ENCODE data around the gene C13orf46.

Gene C13orf46

DNA sequence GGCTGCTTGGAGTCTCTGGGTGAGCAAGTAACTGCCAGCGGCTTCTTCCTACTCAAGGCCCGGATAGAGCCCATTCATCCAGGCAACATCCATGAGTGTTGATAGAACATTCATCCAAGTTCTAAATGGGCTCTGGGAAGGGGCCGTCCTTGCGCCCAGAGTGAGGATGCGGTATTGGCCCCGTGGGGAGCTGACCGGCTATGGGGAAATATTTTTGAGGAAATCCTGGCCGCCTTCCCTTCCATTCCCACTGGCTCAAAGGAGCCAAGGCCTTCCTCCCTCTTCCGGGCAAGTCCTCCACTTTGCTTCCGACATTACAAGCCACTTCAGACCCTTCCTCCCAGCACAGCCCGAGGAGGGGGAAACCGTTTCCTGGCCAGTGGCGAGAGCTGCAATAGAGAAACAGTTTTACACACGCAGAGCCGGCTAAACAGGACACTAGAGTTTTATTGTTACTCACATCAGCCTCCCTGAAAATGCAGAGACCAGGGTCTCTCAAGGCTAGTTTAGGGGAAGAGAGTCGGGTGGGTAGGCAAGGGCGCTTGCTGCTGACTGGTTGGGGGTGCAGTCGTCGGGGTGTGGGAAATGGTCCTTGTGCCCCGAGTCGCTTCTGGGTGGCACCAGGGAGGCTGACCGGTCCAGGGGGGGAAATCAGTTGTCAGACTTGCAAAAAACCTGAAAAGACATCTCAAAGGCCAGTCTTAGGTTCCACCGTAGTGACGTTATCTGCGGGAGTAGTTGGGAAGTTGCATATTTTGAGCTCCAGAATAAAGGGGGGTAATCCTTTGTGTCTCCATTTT lies 37.5 kb downstream of the C13orf46 start:
- DNase-seq = no peak

DNA sequence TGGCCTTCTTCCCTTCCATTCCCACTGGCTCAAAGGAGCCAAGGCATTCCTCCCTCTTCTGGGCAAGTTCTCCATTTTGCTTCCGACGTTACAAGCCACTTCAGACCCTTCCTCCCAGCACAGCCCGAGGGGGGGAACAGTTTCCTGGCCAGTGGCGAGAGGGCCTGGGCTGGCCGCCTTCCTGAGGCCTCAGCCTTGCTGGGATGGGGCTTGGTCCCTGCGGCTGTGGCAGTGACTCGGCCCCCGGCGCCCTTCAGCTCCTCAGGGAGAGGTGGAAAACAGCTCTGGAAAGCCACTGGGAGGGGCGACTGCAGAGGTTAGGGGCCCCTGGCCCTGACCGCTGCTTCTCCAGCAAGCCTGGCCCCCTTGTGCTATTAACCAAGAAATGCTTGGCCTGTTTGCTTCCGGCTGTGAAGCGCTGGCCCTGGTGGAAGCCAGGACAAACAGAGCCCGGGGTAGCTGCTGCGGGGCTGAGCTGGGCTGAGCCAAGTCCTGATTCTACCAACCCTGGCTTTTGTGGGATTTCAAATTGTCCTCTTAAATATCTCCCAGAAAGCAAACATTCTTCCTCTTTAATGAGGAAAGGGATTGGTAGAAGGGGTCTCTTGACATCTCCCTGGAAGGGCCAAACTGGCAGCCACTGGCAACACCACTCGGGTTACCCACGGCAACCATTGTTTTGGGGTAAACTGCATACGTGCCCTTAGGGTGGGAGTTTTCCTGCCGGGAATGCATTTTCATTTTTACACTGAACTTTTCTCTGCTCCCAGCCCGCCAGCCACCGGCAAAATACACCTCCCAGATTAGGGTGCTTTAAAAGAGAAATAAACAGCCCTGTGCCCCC lies 38.7 kb downstream of the C13orf46 start:
- DNase-seq = no peak

DNA sequence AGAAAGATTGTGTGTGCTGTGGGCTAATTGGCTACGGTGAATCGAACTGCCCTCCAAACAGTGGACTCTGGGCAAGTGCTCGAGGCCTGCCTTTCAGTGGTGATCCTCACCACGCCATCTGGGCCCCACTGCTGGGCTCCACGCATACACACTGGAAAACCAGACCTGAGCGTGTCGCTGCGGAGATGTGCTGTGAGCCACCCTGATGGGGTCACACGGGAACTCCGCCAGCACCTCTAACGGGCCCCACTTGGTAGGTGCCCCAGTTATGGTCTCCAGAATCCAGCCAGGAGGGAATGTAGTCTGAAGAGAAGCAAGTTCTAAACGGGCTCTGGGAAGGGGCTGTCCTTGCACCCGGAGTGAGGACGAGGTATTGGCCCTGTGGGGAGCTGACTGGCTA lies 39.3 kb downstream of the C13orf46 start:
- no peak for DNase-seq

DNA sequence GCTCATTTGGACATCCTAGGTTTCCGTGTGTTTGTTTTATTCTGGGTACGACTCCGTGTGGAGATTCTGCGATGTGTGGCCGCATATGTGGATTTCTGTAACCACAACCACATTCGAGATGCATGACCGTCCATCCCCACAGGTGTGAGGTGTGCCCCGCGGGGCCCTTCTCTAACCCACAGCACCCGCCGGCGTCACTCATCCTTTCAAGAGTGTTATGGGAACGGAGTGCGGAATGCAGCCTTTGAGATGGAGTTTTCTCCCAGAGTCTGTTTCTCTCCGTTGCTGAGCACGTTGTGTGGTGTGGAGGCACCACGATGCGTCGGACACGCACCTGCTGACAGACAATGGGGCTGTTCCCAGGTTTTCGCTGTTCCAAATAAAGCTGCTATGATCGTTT lies 40.0 kb downstream of the C13orf46 start:
- no peak for DNase-seq

DNA sequence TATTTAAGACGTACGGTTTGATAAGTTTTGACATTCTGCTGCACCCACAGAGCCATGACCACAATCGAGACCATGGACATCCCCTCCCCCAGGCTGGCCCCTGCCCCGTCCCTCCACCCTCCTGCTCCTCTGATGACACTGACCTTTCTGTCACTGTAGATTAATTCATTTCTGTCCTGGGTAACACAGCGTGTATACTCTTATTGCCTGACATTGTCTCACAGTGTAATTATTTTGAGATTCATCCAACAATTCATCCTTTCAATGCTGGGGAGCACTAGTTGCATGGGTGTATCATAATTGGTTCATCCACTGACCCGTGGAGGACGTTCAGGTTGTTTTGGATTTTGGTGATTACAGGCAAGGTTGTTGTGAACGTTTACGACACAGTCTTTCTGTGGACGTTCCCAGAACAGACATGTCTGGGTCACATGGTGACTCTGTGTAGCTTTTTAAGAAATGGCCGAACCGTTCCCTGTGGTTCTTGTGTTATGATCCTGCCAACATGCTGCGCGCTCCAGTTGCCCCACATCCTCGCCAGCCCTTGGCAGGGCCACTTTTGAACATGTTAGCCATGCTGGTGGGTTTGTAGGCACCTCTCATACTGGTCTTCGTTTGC lies 41.9 kb downstream of the C13orf46 start:
- DNase-seq = no peak

DNA sequence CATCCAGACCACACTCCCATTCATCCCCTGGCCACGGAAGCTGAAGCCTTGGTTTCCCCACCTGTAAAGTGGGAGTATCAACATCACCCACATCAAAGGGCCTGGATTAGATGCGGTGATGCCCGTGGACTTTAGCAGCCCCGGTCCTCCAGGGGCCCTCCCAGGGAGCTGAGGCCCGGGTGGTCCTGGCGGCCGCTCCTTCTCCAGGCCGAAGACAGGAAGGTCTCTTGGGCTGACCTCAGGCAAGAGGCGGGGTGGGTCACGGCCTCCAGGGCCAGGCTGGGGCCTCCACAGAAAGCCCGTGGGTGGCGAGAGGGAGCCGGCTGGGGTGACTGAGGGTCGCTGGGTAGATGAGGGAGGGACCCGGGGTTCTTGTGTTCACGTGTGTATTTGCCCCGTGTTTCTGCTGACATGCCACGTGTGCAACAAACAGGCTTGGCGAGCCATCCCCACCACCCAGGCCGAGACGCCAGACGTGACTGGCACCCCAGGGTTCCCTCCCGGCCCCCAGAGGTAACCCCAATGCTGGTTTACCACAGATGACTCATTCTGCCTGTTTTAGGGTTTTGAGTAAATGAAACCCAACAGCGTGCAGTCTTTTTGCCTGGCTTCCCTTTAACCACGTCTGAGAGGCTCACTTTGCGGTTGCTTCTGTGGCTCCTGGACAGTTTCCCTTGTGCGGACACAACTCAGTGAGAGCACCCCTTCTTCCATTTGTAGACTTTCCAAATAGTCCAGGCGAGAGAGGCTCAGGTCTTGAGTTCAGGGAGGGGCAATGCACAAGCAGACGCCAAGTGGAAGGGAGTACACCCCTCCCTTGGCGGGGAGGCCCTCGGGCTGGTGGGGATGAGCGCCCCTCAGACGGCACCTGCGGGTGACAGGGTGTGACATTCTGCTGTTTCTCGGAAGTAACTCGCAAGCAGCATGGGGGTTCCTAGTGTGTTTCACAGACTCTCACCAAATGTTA lies 42.9 kb downstream of the C13orf46 start:
- no peak for DNase-seq

DNA sequence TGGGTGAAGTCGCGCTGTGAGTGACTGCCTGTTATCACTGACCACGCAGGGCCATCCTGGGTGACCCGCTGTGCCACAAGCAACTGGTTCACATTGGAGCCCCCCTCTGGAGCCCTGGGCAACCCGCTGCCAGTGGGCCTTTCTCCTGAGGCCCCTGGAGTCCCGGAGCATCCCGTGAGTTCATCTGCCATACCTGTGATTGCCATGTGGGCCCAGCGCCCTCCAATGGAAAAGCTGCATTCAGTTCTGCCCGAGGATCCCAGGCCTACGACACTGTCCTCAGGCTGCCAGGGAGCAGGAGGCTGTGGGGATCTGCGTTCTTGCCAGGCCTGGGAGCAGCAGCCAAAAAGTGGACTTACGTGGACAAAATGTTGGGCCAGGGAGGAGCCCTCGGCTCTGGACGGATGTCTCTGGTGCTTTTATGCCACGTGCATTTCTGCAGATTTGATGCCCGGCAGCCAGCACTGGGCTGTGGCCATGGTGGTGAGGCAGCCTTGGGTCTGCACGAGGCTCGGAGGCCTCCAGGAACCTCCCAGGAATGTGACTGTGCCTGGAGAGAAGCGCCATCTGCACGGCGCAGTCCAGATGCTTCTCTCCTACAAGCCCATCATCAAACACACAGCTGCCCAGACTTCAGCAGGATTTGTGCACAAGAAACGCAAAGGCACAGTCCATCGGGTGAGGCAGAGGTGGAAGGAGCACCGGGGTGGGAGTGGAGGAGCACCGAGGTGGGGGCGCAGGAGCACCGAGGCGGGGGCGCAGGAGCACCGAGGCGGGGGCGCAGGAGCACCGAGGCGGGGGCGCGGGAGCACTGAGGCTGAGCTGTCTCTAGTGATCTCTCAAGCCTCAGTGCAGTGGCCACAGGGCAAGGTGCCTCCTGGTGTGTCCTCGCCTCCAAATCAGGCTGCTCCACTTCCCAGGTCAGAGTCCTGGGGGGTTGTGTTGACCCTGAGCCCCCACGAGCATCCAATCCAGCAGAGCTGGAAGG lies 44.0 kb downstream of the C13orf46 start:
- no peak for DNase-seq

DNA sequence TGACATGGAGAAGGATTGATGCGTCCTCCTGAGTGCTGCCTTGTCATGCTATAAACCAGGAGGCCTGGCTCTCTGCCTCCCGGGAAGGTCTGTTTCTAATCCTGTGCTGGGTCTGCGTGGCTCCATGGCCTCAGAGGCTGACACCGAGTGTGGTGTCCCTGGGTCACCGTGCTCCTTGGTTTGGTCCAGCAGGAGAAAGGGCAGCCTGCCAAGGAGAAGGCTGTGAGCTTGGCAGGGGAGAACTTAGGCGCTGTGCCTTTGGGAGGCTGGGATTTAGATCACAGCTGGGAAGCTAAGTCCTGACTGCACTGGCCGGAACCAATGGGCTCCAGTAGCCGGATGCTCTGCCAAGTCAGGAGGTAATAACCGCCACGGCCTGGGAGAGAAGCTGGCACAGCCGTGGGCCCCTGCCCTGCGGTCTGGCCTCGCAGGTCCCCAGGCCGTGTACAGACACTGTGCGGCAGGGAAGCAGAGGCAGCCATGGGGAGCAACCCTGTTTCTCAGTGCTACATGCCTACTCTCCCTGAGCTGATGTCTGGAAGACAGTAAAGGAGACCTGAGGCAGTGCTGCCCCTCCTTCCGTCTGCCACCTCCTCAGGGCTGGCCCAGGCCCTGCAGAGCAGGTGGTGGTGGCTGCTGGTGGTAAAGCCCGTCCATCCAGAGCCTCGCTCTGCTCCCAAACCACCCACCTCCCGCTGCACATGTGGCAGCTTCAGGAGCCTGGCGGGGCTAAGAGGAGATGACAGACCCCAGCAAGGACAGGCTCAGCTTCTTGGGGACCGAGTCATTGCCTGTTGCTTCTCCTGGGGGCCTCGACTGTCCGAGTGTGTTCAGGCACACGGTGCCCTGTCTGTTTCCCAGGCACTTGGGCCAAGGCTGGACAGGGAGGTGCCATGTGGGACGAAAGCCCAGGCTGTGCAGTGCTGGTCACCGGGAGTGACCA lies 44.9 kb downstream of the C13orf46 start:
- no peak for DNase-seq

DNA sequence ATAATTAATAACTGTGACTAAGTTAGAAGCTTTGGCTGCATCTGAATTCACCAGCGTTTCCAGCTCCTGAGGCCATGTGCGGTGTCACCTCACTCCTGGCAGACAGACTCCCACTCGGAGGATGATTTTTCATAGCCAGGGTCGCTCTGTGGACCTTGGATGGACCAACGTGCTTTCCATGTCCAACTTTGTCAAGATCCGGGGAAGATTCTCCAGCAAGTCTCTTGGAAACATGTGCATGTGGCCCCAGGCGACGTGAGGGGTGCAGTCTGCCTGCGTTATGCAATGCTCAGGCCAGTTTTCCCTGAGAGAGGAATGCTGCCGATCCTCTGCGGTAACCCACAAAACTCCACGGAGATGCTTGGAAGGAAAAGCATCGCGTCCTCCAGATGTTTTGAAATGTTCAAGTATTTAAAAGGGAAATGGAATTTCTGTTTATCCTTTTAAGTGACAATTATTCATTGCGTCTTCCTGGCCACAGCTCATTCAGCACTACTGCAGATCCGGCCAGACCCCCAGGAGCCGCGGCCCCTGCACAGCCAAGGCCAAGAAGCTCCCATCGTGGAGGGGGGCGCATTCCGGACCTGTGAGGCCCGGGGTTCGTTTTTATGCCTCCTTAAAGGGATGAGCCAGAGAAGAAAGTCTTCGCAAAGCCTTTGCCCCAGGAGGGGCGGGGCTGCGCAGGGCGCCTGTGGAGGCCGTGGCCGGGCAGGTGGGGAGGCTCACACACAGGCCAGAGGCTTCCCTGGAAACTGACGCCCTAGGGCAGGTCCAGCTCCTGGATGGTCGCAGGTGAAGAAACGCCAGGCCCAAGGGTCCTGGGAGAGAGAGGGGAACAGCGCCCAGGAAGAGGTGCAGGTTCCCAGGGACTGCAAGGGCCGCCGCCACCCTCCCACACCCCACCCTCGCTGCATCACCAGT lies 46.0 kb downstream of the C13orf46 start:
- DNase-seq = no peak

DNA sequence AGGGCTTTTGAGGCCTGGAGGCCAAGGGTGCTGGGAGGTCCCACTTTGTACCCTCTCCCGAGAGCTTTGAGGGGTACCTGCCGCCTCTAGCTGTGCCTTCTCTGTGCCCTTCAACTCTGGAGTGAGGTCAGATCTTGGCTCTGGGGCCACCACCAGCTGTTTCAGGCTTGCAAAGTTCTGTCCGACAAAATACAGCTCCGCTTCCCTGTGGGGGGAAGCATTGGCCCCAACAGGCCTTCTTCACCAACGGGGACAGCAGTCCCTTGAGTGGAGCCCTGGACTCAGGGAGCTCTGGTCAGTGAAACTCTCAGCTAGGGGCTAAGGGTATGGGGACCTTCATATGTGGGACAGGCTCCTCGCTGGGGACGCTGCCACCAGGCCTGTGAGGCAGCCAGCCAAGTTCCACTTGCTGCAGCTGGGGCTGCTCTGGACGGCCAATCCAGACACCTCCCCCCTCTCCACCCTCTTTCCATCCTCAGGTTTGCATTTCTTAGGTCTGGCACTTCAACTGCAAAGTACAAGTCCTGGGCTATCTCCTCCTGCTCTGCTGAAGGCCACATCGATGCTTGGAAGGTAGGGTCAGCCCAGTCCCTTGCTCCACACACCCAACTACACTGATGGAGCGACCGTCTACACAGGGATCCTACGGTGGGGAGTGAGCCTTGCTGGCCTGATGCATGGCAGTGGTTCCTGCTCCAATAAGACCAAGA lies 46.8 kb downstream of the C13orf46 start:
- no peak for DNase-seq

DNA sequence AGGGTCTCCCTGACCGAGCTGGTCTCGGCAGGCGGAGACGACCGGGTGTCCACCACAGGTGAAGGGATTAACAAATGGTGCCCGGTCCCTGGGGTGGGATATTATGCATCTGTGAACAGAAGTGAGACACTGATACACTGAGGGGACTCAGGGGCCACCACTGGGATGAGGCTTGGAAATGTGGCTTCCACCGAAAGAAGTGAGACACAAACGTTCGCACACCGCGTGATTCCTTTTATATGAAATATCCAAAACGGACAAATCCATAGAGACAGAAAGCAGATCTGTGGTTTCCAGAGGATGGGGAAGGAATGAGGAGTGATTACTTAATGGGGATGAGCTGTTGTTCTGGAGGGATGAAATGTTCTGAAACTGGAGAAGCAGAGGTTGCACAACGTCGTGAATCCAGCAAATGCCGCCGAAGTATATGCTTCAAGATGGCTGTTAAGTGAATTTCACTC lies 47.5 kb downstream of the C13orf46 start:
- no peak for DNase-seq

DNA sequence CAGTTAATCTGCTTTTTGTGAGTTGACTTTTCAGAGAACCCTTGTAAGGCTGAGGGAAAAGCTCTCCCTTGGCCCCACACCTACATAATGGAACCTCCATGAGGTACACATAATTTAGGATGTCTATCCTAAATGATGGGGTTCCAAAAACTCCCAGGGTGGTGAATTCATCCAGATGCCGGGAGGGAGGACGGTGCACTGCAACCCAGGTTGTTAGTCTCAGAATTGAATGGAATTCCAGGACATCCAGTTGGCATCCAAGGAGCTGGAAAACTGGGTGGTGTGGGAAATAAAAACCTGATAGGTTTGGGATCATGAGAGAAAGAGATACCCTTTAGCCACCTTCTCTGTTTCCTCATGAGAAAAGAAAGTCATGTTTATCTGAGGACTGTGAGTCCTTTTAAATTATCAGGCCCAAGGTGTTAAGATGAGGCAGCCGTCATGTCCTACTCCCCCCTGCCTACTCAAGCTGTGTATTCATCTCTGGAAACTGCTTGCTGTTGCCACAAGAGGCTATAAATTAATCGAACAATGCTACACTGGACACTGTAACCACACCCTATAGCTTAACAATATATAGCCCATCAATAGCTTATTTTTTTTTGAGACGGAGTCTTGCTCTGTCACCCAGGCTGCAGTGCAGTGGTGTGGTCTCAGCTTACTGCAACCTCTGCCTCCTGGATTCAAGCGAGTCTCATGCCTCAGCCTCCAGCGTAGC lies 49.5 kb downstream of the C13orf46 start:
- no peak for DNase-seq

DNA sequence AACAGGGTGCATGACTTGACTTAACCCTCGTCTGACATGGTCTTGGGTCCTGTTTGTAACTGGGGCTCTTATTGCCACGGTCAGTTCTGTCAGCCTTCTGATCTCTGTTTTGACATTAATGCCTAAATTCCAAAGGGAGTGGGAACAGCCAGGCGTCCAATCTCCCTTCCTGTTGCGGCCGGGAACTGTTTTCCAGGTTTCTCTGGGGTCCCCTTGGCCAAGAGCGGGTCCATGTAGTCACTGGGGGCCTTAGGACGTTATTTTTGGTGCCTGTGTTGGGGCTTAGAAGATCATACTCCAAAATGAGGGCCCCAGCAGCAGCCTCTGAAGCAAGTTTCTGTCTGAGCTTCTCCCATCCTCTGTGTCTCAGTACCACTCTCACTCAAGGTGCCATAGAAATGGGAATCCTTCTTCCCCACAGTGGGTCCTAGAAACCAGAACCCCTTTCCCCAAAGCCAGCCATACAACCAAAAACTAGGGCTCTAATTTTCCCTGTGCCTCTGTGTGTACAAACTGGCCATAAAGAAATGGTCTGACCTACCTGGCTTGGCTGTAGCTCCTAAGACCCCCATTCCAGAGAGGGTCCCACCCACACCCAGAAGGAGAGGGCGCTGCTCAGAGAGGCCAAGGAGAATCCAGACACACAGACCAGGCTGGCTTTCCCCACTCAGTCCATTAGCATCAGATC lies 50.4 kb downstream of the C13orf46 start:
- no peak for DNase-seq

DNA sequence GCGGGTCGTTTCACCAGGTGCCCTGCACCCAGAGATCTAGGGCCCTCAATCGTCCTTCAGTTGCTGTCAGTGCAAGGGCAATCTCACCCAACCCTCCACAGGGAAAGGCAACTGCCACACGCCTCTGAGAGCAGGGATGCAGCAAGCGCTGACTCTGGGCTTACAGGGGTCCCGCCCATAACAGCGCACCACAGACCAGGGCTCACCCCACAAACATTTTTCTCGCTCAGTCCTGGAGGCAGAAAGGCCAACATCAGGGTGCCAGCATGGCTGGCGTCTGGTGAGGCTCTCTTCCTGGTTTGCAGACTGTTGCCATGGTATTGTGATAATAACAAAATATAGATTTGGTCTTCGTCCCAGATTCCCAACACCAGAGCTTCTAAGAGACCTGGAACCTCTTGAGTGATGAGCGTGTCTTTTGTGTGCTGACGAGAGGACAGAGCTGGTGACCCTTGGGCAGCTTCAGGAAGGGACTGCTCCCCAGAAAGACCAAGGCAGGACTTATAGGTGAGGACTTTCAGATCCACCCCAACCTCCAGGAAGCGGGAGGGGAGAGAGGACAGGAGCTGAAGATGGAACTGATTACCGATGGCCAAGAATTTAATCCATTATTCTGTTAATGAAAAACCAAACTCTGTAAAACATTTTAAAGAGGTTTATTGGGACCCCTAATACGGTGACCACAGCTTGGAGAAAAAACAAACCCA lies 51.3 kb downstream of the C13orf46 start:
- no peak for DNase-seq

DNA sequence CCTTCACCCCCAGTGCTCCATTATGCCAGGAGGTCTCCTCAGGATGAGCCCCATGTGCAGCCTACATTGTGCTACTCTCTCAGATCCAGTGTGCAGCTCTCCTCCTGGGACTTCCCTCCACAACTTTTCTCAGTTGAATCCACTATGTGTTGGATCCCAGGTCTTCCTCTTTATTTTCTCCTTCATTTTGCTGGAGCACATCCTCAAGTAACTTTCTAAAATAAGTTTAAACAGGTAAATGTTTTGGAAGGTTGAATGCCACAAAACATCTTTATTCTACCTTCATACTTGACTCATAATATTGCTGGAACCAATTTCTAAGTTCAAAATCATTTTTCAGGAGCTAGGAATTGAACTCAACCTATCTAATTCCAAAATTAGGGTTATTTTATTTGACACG lies 52.1 kb downstream of the C13orf46 start:
- no peak for DNase-seq

DNA sequence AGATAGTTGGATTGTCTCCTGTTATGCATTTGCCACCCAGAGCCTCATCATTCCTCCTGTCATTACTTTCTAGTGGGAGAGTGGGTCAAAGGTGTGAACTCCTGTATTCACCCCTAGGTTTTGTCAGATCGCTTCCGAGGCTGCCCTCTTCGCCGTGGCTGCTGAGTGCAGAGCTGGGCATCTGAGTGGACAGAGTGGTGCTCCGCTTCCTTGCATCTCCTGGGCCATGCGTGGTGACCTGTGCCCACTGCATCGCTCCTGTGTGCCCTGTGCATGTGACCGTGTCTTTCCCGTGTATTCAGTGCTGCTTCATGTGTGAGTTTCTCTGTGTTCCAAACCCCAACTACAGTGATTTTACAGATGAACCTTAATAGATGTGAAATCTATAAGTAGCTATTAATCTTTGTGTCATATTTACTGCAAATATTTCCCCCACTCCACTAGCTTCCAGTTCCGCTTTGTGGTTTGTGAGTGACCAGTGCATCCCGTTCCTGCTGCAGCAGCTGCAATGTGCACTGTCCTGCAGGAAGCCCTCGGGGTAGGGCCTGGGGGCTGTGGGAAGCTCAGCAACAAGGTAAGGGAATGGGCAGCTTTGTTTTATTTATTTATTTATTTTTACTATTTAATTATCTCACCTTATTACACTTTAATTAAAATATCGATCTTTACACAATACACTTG lies 53.1 kb downstream of the C13orf46 start:
- no peak for DNase-seq
